ENCODE measurements around the gene C14orf132. TPM values are rescaled to one million over a fixed set of nuclear protein-coding genes. Genes with fewer than 3 reads are reported as not detected.
"Not testable (repeated sequence)": the region's sequence is repeated elsewhere in the genome, so short reads cannot be mapped to it uniquely, and the experiment has no call there.

C14orf132 gene
- total RNA-seq = under 1 TPM; 0.38 to 0.61 (median 0.43) TPM

- Mint-ChIP-seq H3K9me3 (no peaks in the 10 kb centered on the region), H3K4me1 (ENCODE audit: low read depth) (peaks cover 16% of the 10 kb centered on the region), H3K36me3 (ENCODE audit: insufficient read depth) (no peaks in the 10 kb centered on the region)
Measured at GRCh38 chr14:96038920-96039632, at the start of gene C14orf132. TSS of gene C14orf132 (plus strand) at chr14:96039362. CDS start at chr14:96039501, 139 bp downstream.

GRCh38 chr14:95993768-95994592, 45.2 kb upstream of the C14orf132 start:
- H3K27me3 Mint-ChIP-seq (ENCODE audit: low read depth) = peaks cover 29% of the 10 kb centered on the region
- no peak for ATAC-seq
- no peaks in the 10 kb centered on the region for H3K4me1 Mint-ChIP-seq (ENCODE audit: low read depth)
- no peak overlapping the region for H3K4me3 Mint-ChIP-seq
- no peaks in the 10 kb centered on the region for H3K36me3 Mint-ChIP-seq (ENCODE audit: insufficient read depth)
- peaks cover 22% of the 10 kb centered on the region for H3K9me3 Mint-ChIP-seq
- DNase-seq = no peak

More at GRCh38 chr14:96038920-96039632, at the start of gene C14orf132:
- H3K27me3 Mint-ChIP-seq (ENCODE audit: low read depth) = peaks cover 48% of the 10 kb centered on the region
- DNase-seq (peak; percentile 46), ATAC-seq (peak; percentile 86 to 87)
- H3K4me3 Mint-ChIP-seq = peak within 1 kb of the TSS; percentile 77

- ATAC-seq (no peak), DNase-seq (no peak)
- Mint-ChIP-seq H3K9me3 (peaks cover 22% of the 10 kb centered on the region), H3K4me3 (no peak overlapping the region), H3K27me3 (ENCODE audit: low read depth) (peaks cover 33% of the 10 kb centered on the region), H3K4me1 (ENCODE audit: low read depth) (no peaks in the 10 kb centered on the region), H3K36me3 (ENCODE audit: insufficient read depth) (no peaks in the 10 kb centered on the region)
Measured at GRCh38 chr14:95994593-95994928, 44.6 kb upstream of the C14orf132 start.

GRCh38 chr14:95998656-95999055, 40.5 kb upstream of the C14orf132 start:
- Mint-ChIP-seq H3K4me3 (no peak overlapping the region), H3K27me3 (ENCODE audit: low read depth) (peaks cover 51% of the 10 kb centered on the region), H3K9me3 (peaks cover 6% of the 10 kb centered on the region), H3K36me3 (ENCODE audit: insufficient read depth) (no peaks in the 10 kb centered on the region), H3K4me1 (ENCODE audit: low read depth) (no peaks in the 10 kb centered on the region)
- DNase-seq (no peak), ATAC-seq (no peak)

- no peaks in the 10 kb centered on the region for H3K4me1 Mint-ChIP-seq (ENCODE audit: low read depth)
- no peaks in the 10 kb centered on the region for H3K36me3 Mint-ChIP-seq (ENCODE audit: insufficient read depth)
- ATAC-seq (no peak), DNase-seq (no peak)
- peaks cover 53% of the 10 kb centered on the region for H3K27me3 Mint-ChIP-seq (ENCODE audit: low read depth)
- no peak overlapping the region for H3K4me3 Mint-ChIP-seq
- H3K9me3 Mint-ChIP-seq = peaks cover 13% of the 10 kb centered on the region
Measured at GRCh38 chr14:96001866-96002497, 37.2 kb upstream of the C14orf132 start.

GRCh38 chr14:96002498-96002884, 36.7 kb upstream of the C14orf132 start:
- H3K4me1 Mint-ChIP-seq (ENCODE audit: low read depth) = no peaks in the 10 kb centered on the region
- H3K27me3 Mint-ChIP-seq (ENCODE audit: low read depth) = peaks cover 48% of the 10 kb centered on the region

GRCh38 chr14:96011131-96011530, 28.0 kb upstream of the C14orf132 start:
- Mint-ChIP-seq H3K4me3 (no peak overlapping the region), H3K9me3 (peaks cover 17% of the 10 kb centered on the region)
- no peak for ATAC-seq

More at GRCh38 chr14:96002498-96002884, 36.7 kb upstream of the C14orf132 start:
- Mint-ChIP-seq H3K9me3 (peaks cover 13% of the 10 kb centered on the region), H3K36me3 (ENCODE audit: insufficient read depth) (no peaks in the 10 kb centered on the region), H3K4me3 (no peak overlapping the region)
- ATAC-seq (no peak), DNase-seq (no peak)

GRCh38 chr14:96011607-96012006, 27.6 kb upstream of the C14orf132 start:
- ATAC-seq = no peak
- DNase-seq = no peak
- H3K27me3 Mint-ChIP-seq (ENCODE audit: low read depth) = peaks cover 2% of the 10 kb centered on the region
- H3K4me1 Mint-ChIP-seq (ENCODE audit: low read depth) = no peaks in the 10 kb centered on the region
- no peak overlapping the region for H3K4me3 Mint-ChIP-seq
- H3K36me3 Mint-ChIP-seq (ENCODE audit: insufficient read depth) = peaks cover 9% of the 10 kb centered on the region
- peaks cover 17% of the 10 kb centered on the region for H3K9me3 Mint-ChIP-seq

More at GRCh38 chr14:96011131-96011530, 28.0 kb upstream of the C14orf132 start:
- no peak for DNase-seq
- Mint-ChIP-seq H3K27me3 (ENCODE audit: low read depth) (peaks cover 2% of the 10 kb centered on the region), H3K36me3 (ENCODE audit: insufficient read depth) (peaks cover 9% of the 10 kb centered on the region), H3K4me1 (ENCODE audit: low read depth) (no peaks in the 10 kb centered on the region)

GRCh38 chr14:96012757-96013156, 26.4 kb upstream of the C14orf132 start:
- not testable (repeated sequence) for H3K4me1 Mint-ChIP-seq (ENCODE audit: low read depth); DNase-seq; ATAC-seq; H3K4me3 Mint-ChIP-seq; H3K36me3 Mint-ChIP-seq (ENCODE audit: insufficient read depth)
- H3K9me3 Mint-ChIP-seq = peaks cover 17% of the 10 kb centered on the region
- peaks cover 11% of the 10 kb centered on the region for H3K27me3 Mint-ChIP-seq (ENCODE audit: low read depth)

GRCh38 chr14:96014176-96014575, 25.0 kb upstream of the C14orf132 start:
- Mint-ChIP-seq H3K27me3 (ENCODE audit: low read depth) (peaks cover 22% of the 10 kb centered on the region), H3K36me3 (ENCODE audit: insufficient read depth) (peaks cover 9% of the 10 kb centered on the region), H3K9me3 (peaks cover 17% of the 10 kb centered on the region), H3K4me3 (no peak overlapping the region), H3K4me1 (ENCODE audit: low read depth) (no peaks in the 10 kb centered on the region)
- DNase-seq (no peak), ATAC-seq (no peak)

GRCh38 chr14:96016501-96017160, 22.5 kb upstream of the C14orf132 start:
- no peak for DNase-seq
- Mint-ChIP-seq H3K9me3 (peaks cover 5% of the 10 kb centered on the region), H3K4me3 (no peak overlapping the region), H3K27me3 (ENCODE audit: low read depth) (peaks cover 28% of the 10 kb centered on the region), H3K4me1 (ENCODE audit: low read depth) (no peaks in the 10 kb centered on the region), H3K36me3 (ENCODE audit: insufficient read depth) (peaks cover 4% of the 10 kb centered on the region)
- ATAC-seq = no peak

GRCh38 chr14:96017882-96018281, 21.3 kb upstream of the C14orf132 start:
- no peaks in the 10 kb centered on the region for H3K36me3 Mint-ChIP-seq (ENCODE audit: insufficient read depth)
- DNase-seq (no peak), ATAC-seq (no peak)
- no peak overlapping the region for H3K4me3 Mint-ChIP-seq
- no peaks in the 10 kb centered on the region for H3K9me3 Mint-ChIP-seq
- no peaks in the 10 kb centered on the region for H3K4me1 Mint-ChIP-seq (ENCODE audit: low read depth)
- H3K27me3 Mint-ChIP-seq (ENCODE audit: low read depth) = peaks cover 33% of the 10 kb centered on the region

GRCh38 chr14:96027431-96028355, 11.5 kb upstream of the C14orf132 start:
- Mint-ChIP-seq H3K4me1 (ENCODE audit: low read depth) (peaks cover 19% of the 10 kb centered on the region), H3K4me3 (no peak overlapping the region), H3K9me3 (no peaks in the 10 kb centered on the region), H3K27me3 (ENCODE audit: low read depth) (peaks cover 8% of the 10 kb centered on the region), H3K36me3 (ENCODE audit: insufficient read depth) (no peaks in the 10 kb centered on the region)
- DNase-seq = no peak
- no peak for ATAC-seq
